ENCODE results near the gene HHAT.

The HHAT gene

GRCh38 chr1:210598135-210598652, 269.5 kb downstream of the HHAT start:
- H3K27me3 ChIP-seq (ENCODE audit: control insufficient read depth, insufficient read depth, low read length): no peaks in the 10 kb centered on the region
- peaks cover 15% of the 10 kb centered on the region; the same call in 1 of the 2 replicates for H3K4me1 ChIP-seq (ENCODE audit: control insufficient read depth, insufficient read depth, low read length)
- no peaks in the 10 kb centered on the region for H3K9me3 ChIP-seq (ENCODE audit: control insufficient read depth, insufficient read depth, low read depth, low read length)
- peak overlapping the region; percentile 31; the same call in 1 of the 2 replicates for H3K27ac ChIP-seq (ENCODE audit: low read depth, low read length)
- no peak overlapping the region for H3K4me3 ChIP-seq (ENCODE audit: low read depth, low read length)
- peak overlapping the region; percentile 57 for H3K9ac ChIP-seq (ENCODE audit: low read length)
- H3K36me3 ChIP-seq (ENCODE audit: control insufficient read depth, insufficient read depth, low read length): no peaks in the 10 kb centered on the region

- peaks cover 15% of the 10 kb centered on the region; the same call in 1 of the 2 replicates for H3K4me1 ChIP-seq (ENCODE audit: control insufficient read depth, insufficient read depth, low read length)
- no peak overlapping the region for H3K9ac ChIP-seq (ENCODE audit: low read length)
- no peaks in the 10 kb centered on the region for H3K27me3 ChIP-seq (ENCODE audit: control insufficient read depth, insufficient read depth, low read length)
- H3K4me3 ChIP-seq (ENCODE audit: low read depth, low read length): no peak overlapping the region
- H3K27ac ChIP-seq (ENCODE audit: low read depth, low read length): no peak overlapping the region
- H3K36me3 ChIP-seq (ENCODE audit: control insufficient read depth, insufficient read depth, low read length): no peaks in the 10 kb centered on the region
- no peaks in the 10 kb centered on the region for H3K9me3 ChIP-seq (ENCODE audit: control insufficient read depth, insufficient read depth, low read depth, low read length)
Observed at GRCh38 chr1:210600421-210601159, 271.9 kb downstream of the HHAT start.

DNA sequence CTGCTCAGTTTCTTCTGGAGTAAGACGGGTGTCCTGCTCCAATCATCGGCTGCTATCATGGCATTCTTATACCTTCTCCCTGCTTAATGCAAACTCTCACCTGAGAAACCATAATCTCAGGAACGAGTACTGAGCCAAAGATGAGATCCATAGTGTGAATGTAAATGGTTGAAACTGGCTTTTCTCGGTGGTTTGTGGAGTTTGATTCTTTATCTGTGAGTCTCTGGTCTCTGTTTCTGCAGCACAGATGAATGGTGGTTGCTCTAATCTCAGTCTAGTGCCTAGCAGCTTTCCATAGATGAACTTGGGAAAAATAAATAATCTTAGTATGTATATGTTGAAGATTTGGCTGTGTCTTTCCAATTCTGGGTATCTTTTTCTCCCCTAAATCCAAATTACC, 274.4 kb downstream of the HHAT start:
- Histone ChIP-seq H3K4me3 (ENCODE audit: low read depth, low read length) (no peak overlapping the region), H3K9me3 (ENCODE audit: control insufficient read depth, insufficient read depth, low read depth, low read length) (no peaks in the 10 kb centered on the region), H3K4me1 (ENCODE audit: control insufficient read depth, insufficient read depth, low read length) (peaks cover 5% of the 10 kb centered on the region; the same call in 1 of the 2 replicates), H3K36me3 (ENCODE audit: control insufficient read depth, insufficient read depth, low read length) (no peaks in the 10 kb centered on the region), H3K27me3 (ENCODE audit: control insufficient read depth, insufficient read depth, low read length) (no peaks in the 10 kb centered on the region), H3K27ac (ENCODE audit: low read depth, low read length) (no peak overlapping the region), H3K9ac (ENCODE audit: low read length) (no peak overlapping the region)

DNA sequence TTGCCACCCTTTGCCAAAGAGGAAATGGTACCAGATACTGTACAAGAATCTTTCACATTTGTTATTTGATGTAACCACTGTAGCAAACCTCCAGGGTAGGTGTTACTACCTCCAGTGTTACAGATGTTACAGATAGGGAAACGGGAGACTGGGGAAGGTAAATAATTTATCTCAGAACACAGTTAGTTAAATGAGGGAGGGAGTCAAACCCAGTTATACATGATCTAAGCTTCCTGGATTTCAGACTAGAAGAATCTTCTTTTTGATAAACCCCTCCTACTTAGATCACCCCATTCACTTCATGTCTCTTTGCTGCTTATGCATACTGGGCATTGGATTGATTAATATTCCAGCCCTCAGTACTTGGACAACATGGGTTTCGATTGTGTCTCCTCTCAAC, 276.4 kb downstream of the HHAT start:
- H3K4me1 ChIP-seq (ENCODE audit: control insufficient read depth, insufficient read depth, low read length): no peaks in the 10 kb centered on the region
- no peak overlapping the region for H3K4me3 ChIP-seq (ENCODE audit: low read depth, low read length)
- H3K9me3 ChIP-seq (ENCODE audit: control insufficient read depth, insufficient read depth, low read depth, low read length): no peaks in the 10 kb centered on the region
- H3K27me3 ChIP-seq (ENCODE audit: control insufficient read depth, insufficient read depth, low read length): no peaks in the 10 kb centered on the region
- H3K36me3 ChIP-seq (ENCODE audit: control insufficient read depth, insufficient read depth, low read length): no peaks in the 10 kb centered on the region
- no peak overlapping the region for H3K9ac ChIP-seq (ENCODE audit: low read length)
- H3K27ac ChIP-seq (ENCODE audit: low read depth, low read length): no peak overlapping the region

DNA sequence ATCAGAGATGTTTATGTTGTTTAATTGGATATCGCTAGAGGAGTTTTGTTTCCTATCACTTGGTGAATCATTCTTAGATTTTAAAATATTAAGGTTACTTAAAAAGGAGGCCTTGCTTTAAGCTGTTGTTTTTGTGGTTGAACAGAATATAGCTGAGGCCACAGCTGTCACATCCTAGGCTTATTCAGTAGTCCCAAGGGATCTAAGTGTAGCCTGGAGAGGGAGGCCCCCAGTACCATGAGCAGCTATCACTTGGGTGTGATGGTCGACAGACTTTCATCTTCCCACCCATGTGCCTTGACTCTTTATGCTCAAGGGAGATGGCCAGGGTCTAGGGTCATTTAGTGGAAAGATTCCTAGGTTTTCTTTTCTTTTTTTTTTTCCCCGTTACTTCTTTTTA, 278.7 kb downstream of the HHAT start:
- no peaks in the 10 kb centered on the region for H3K36me3 ChIP-seq (ENCODE audit: control insufficient read depth, insufficient read depth, low read length)
- H3K4me1 ChIP-seq (ENCODE audit: control insufficient read depth, insufficient read depth, low read length): no peaks in the 10 kb centered on the region
- no peaks in the 10 kb centered on the region for H3K9me3 ChIP-seq (ENCODE audit: control insufficient read depth, insufficient read depth, low read depth, low read length)
- no peak overlapping the region for H3K9ac ChIP-seq (ENCODE audit: low read length)
- no peaks in the 10 kb centered on the region for H3K27me3 ChIP-seq (ENCODE audit: control insufficient read depth, insufficient read depth, low read length)
- H3K27ac ChIP-seq (ENCODE audit: low read depth, low read length): no peak overlapping the region
- no peak overlapping the region for H3K4me3 ChIP-seq (ENCODE audit: low read depth, low read length)

DNA sequence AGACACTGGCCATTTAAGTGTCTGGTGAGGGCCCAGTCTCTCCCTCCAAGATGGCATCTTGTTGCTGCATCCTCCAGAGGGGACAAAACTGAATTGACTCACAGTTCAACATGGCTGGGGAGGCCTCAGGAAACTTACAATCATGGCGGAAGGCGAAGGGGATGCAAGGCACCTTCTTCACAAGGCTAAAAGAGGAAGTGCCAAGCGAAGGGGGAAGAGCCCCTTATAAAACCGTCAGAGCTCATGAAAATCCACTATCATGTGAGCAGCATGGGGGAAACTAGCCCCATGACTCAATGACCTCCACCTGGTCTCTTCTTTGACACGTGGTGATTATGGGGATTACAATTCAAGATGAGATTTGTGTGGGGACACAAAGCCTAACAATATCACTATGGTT, 280.1 kb downstream of the HHAT start:
- H3K27me3 ChIP-seq (ENCODE audit: control insufficient read depth, insufficient read depth, low read length): no peaks in the 10 kb centered on the region
- H3K9ac ChIP-seq (ENCODE audit: low read length): no peak overlapping the region
- H3K4me3 ChIP-seq (ENCODE audit: low read depth, low read length): no peak overlapping the region
- H3K4me1 ChIP-seq (ENCODE audit: control insufficient read depth, insufficient read depth, low read length): no peaks in the 10 kb centered on the region
- H3K27ac ChIP-seq (ENCODE audit: low read depth, low read length): no peak overlapping the region
- no peaks in the 10 kb centered on the region for H3K9me3 ChIP-seq (ENCODE audit: control insufficient read depth, insufficient read depth, low read depth, low read length)
- no peaks in the 10 kb centered on the region for H3K36me3 ChIP-seq (ENCODE audit: control insufficient read depth, insufficient read depth, low read length)

- no peak overlapping the region for H3K4me3 ChIP-seq (ENCODE audit: low read depth, low read length)
- no peak overlapping the region for H3K27ac ChIP-seq (ENCODE audit: low read depth, low read length)
- no peaks in the 10 kb centered on the region for H3K9me3 ChIP-seq (ENCODE audit: control insufficient read depth, insufficient read depth, low read depth, low read length)
- H3K4me1 ChIP-seq (ENCODE audit: control insufficient read depth, insufficient read depth, low read length): no peaks in the 10 kb centered on the region
- no peaks in the 10 kb centered on the region for H3K36me3 ChIP-seq (ENCODE audit: control insufficient read depth, insufficient read depth, low read length)
- no peak overlapping the region for H3K9ac ChIP-seq (ENCODE audit: low read length)
- no peaks in the 10 kb centered on the region for H3K27me3 ChIP-seq (ENCODE audit: control insufficient read depth, insufficient read depth, low read length)
Observed at GRCh38 chr1:210616356-210616755, 287.7 kb downstream of the HHAT start.

- Histone ChIP-seq H3K9me3 (ENCODE audit: control insufficient read depth, insufficient read depth, low read depth, low read length) (no peaks in the 10 kb centered on the region), H3K36me3 (ENCODE audit: control insufficient read depth, insufficient read depth, low read length) (no peaks in the 10 kb centered on the region), H3K27me3 (ENCODE audit: control insufficient read depth, insufficient read depth, low read length) (no peaks in the 10 kb centered on the region), H3K4me3 (ENCODE audit: low read depth, low read length) (no peak overlapping the region), H3K27ac (ENCODE audit: low read depth, low read length) (no peak overlapping the region), H3K4me1 (ENCODE audit: control insufficient read depth, insufficient read depth, low read length) (no peaks in the 10 kb centered on the region), H3K9ac (ENCODE audit: low read length) (no peak overlapping the region)
Observed at GRCh38 chr1:210617293-210617692, 288.6 kb downstream of the HHAT start.

DNA sequence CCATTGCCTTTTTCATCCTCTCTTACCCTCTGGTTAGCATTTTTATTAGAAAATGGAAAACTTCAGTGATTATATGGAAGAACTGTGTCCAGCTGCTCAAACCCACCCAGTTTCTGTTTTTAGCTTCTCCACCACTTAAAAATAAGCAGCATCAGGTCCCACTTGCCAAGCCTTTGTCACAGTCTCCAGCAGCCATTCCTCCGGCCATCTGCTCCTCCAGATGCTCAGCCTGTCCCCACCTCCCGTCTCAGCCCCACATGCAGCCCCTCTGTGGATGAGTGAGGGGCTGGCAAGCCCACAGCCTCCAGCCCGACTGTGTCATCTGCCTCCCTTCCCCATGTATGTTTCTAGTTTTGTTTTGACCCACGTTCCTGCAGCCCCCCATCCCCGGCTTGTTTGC, 289.7 kb downstream of the HHAT start:
- no peak overlapping the region for H3K27ac ChIP-seq (ENCODE audit: low read depth, low read length)
- no peaks in the 10 kb centered on the region for H3K27me3 ChIP-seq (ENCODE audit: control insufficient read depth, insufficient read depth, low read length)
- no peaks in the 10 kb centered on the region for H3K9me3 ChIP-seq (ENCODE audit: control insufficient read depth, insufficient read depth, low read depth, low read length)
- H3K36me3 ChIP-seq (ENCODE audit: control insufficient read depth, insufficient read depth, low read length): no peaks in the 10 kb centered on the region
- no peak overlapping the region for H3K9ac ChIP-seq (ENCODE audit: low read length)
- no peak overlapping the region for H3K4me3 ChIP-seq (ENCODE audit: low read depth, low read length)
- H3K4me1 ChIP-seq (ENCODE audit: control insufficient read depth, insufficient read depth, low read length): no peaks in the 10 kb centered on the region

DNA sequence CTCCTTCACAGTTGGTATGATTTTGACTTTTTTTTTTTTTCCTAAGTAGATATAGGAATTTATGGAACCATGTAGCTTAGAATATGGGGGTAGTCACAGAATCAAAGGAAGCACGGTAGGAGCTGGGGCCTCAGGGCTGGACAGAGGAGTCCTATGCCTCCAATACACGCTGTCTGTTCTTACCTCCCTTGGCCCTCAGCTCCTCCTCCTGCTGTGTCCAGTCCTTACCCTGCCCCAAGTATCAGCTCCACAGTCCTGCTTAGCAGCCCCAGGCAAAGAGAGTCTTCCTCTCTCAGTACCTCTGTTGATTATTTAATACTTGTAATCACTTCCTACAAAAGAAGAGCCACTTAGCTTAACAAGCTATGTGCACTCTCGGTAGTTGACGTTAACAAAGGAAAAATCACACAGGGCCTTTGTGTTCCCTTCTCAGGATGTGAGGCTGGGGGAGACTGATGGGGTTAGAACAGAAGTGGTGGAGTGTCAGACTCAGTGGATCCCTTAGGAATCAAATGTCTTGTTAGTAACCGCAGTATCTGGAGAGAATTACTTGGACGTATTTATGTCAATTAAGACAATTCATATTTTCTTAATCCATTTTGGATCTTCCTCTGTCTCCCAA, 292.3 kb downstream of the HHAT start:
- Histone ChIP-seq H3K36me3 (ENCODE audit: control insufficient read depth, insufficient read depth, low read length) (no peaks in the 10 kb centered on the region), H3K4me1 (ENCODE audit: control insufficient read depth, insufficient read depth, low read length) (no peaks in the 10 kb centered on the region), H3K27ac (ENCODE audit: low read depth, low read length) (no peak overlapping the region), H3K4me3 (ENCODE audit: low read depth, low read length) (no peak overlapping the region), H3K27me3 (ENCODE audit: control insufficient read depth, insufficient read depth, low read length) (no peaks in the 10 kb centered on the region), H3K9me3 (ENCODE audit: control insufficient read depth, insufficient read depth, low read depth, low read length) (no peaks in the 10 kb centered on the region), H3K9ac (ENCODE audit: low read length) (no peak overlapping the region)

GRCh38 chr1:210621712-210622111, 293.0 kb downstream of the HHAT start:
- Histone ChIP-seq H3K36me3 (ENCODE audit: control insufficient read depth, insufficient read depth, low read length) (no peaks in the 10 kb centered on the region), H3K27me3 (ENCODE audit: control insufficient read depth, insufficient read depth, low read length) (no peaks in the 10 kb centered on the region), H3K9ac (ENCODE audit: low read length) (no peak overlapping the region), H3K9me3 (ENCODE audit: control insufficient read depth, insufficient read depth, low read depth, low read length) (no peaks in the 10 kb centered on the region), H3K4me1 (ENCODE audit: control insufficient read depth, insufficient read depth, low read length) (no peaks in the 10 kb centered on the region), H3K27ac (ENCODE audit: low read depth, low read length) (no peak overlapping the region), H3K4me3 (ENCODE audit: low read depth, low read length) (no peak overlapping the region)
